Measurements from ENCODE around the gene SOD3. TPM values are rescaled to one million over a fixed set of nuclear protein-coding genes. Genes with fewer than 3 reads are reported as not detected.

SOD3 gene
- total RNA-seq, 2 donors from 2014 or later: 94.9 to 300 TPM

DNA sequence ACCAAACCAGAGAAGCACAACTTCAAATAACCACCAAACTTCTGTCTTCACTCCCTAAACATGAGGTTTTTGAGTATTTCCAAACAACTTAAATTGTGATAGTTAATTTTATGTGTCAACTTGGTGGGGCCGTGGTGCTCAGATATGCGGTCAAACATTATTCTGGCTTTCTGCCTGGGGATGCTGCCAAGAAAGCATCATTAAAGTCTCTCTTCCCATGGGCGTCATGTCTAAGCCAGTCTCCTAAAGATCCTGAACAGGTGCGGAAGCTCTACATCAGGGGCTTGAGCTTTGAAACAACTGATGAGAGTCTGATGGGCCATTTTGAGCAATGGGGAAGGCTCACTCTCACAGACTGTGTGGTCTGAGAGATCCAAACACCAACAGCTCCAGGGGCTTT lies 24.1 kb upstream of the SOD3 start:
- no peak overlapping the region for H3K27ac ChIP-seq
- H3K36me3 ChIP-seq: no peaks in the 10 kb centered on the region

DNA sequence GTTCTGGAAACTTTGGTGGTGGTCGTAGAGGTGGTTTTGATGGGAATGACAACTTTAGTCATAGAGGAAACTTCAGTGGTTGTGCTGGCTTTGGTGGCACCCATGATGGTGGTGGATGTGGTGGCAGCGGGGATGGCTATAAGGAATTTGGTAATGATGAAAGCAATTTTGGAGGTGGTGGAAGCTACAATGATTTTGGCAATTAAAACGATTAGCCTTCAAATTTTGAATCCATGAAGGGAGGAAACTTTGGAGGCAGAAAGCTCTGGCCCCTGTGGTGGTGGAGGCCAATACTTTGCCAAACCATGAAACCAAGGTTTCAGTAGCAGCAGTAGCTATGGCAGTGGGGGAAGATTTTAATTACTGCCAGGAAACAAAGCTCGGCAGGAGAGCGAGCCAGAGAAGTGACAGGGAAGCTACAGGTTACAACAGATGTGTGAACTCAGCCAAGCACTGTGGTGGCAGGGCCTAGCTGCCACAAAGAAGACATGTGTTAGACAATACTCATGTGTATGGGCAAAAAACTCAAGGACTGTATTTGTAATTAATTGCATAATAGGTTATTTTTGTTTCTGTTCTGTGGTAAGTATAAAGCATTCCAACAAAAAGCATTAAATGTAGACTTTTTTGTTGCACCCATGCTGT lies 23.2 kb upstream of the SOD3 start:
- Histone ChIP-seq H3K27ac (no peak overlapping the region), H3K27me3 (no peaks in the 10 kb centered on the region), H3K4me3 (no peak overlapping the region), H3K9me3 (no peaks in the 10 kb centered on the region), H3K36me3 (no peaks in the 10 kb centered on the region), H3K4me1 (no peaks in the 10 kb centered on the region)
- DNase-seq (ENCODE audit: low spot score): no peak
- TF ChIP-seq, protein P1, sequence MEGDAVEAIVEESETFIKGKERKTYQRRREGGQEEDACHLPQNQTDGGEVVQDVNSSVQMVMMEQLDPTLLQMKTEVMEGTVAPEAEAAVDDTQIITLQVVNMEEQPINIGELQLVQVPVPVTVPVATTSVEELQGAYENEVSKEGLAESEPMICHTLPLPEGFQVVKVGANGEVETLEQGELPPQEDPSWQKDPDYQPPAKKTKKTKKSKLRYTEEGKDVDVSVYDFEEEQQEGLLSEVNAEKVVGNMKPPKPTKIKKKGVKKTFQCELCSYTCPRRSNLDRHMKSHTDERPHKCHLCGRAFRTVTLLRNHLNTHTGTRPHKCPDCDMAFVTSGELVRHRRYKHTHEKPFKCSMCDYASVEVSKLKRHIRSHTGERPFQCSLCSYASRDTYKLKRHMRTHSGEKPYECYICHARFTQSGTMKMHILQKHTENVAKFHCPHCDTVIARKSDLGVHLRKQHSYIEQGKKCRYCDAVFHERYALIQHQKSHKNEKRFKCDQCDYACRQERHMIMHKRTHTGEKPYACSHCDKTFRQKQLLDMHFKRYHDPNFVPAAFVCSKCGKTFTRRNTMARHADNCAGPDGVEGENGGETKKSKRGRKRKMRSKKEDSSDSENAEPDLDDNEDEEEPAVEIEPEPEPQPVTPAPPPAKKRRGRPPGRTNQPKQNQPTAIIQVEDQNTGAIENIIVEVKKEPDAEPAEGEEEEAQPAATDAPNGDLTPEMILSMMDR (IDR thresholded peaks at IDR 0.05): no peak

More for the DNA sequence above, 24.1 kb upstream of the SOD3 start:
- Histone ChIP-seq H3K9me3 (no peaks in the 10 kb centered on the region), H3K27me3 (no peaks in the 10 kb centered on the region), H3K4me3 (no peak overlapping the region), H3K4me1 (no peaks in the 10 kb centered on the region)
- DNase-seq (ENCODE audit: low spot score): no peak
- TF ChIP-seq, protein P1 (IDR thresholded peaks at IDR 0.05): no peak

DNA sequence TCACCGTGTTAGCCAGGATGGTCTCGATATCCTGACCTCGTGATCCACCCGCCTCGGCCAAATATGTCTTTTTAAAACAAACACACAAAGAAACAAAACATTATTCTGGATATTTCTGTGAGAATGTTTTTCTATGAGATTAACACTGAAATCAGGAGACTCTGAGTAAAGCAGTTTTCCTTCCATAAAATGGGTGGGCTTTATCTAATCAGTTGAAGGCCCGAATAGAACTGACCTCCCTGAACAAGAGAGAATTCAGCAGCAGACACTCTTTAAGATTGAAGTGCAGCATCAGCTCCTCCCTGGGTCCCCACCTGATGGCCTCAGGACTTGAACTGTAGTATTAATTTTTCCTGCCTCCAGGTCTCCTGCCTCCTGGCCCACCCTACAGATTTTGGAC lies 22.4 kb upstream of the SOD3 start:
- Histone ChIP-seq H3K4me1 (no peaks in the 10 kb centered on the region), H3K9me3 (no peaks in the 10 kb centered on the region), H3K36me3 (no peaks in the 10 kb centered on the region), H3K4me3 (no peak overlapping the region), H3K27me3 (no peaks in the 10 kb centered on the region), H3K27ac (no peak overlapping the region)
- no peak for DNase-seq (ENCODE audit: low spot score)
- TF ChIP-seq, protein P1 (IDR thresholded peaks at IDR 0.05): no peak

DNA sequence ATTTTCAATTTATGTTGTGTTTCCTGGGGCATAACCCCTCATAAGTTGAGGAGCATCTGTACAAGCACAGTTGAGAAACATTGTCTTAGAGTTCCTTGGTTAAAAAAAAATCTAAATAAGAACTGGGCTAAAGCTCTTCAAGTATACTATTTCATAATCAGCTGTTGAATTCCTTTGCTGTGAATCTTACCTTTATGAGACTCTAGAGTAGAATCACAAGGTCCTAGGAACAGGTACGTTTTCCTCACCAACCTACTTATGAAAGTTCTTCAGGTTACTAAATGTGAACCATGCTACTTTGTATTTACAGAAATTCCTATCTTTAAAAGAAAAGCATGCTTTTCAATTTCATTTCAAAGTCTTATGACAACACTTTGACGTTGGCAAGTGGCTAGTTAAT lies 20.9 kb upstream of the SOD3 start:
- H3K9me3 ChIP-seq: no peaks in the 10 kb centered on the region
- no peaks in the 10 kb centered on the region for H3K27me3 ChIP-seq
- H3K27ac ChIP-seq: no peak overlapping the region
- TF ChIP-seq, protein P1 (IDR thresholded peaks at IDR 0.05): no peak
- no peaks in the 10 kb centered on the region for H3K36me3 ChIP-seq
- H3K4me3 ChIP-seq: no peak overlapping the region
- peaks cover 0 to 5% of the 10 kb centered on the region in 2 donors for H3K4me1 ChIP-seq
- no peak for DNase-seq (ENCODE audit: low spot score)

DNA sequence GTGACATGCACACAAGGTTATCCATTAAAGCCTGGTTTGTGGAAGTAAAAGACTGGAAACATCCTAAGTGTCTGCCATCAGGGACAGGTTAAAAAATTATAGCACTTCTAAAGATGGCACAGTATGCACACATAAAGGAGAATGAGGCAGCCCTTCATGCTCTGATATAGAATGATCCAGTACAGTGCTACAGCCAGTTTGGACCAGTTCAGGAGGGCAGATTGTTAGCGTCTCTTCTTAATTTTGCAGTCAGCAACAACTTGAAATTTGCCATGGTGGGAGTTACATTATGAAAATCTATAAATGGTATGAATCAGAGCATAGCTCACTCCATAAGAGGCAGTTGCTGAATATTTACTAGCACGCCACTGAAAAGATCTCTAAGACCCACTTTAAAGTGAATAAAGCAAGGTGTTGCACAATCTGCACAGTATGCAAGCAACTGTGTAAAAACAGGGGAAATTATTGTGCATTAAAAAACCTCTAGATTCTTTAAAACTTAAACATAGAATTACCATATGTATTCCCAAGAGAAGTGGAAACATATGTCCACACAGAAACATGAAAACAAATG lies 20.3 kb upstream of the SOD3 start:
- H3K36me3 ChIP-seq: no peaks in the 10 kb centered on the region
- H3K4me3 ChIP-seq: no peak overlapping the region
- no peaks in the 10 kb centered on the region for H3K9me3 ChIP-seq
- H3K27ac ChIP-seq: no peak overlapping the region
- TF ChIP-seq, protein P1 (IDR thresholded peaks at IDR 0.05): no peak
- H3K4me1 ChIP-seq: peaks cover 0 to 5% of the 10 kb centered on the region in 2 donors
- DNase-seq (ENCODE audit: low spot score): no peak
- no peaks in the 10 kb centered on the region for H3K27me3 ChIP-seq

DNA sequence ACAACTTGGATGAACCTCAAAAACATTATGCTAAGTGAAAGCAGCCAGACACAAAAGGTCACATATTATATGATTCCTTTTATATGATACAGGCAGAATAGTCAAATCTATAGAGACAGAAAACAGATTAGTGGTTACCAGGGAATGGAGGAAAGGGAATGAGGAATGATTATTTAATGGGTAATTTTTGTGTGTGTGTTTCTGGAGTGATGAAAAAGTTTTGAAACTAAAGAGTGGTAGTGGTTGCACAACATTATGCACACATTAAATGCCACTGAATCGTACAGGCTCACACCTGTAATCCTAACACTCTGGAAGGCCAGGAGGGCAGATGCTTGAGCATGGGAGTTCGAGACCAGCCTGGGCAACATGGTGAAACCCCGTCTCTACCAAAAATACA lies 19.6 kb upstream of the SOD3 start:
- TF ChIP-seq, protein P1 (IDR thresholded peaks at IDR 0.05): no peak
- no peaks in the 10 kb centered on the region for H3K36me3 ChIP-seq
- no peaks in the 10 kb centered on the region for H3K27me3 ChIP-seq
- H3K27ac ChIP-seq: no peak overlapping the region
- no peak overlapping the region for H3K4me3 ChIP-seq
- no peaks in the 10 kb centered on the region for H3K9me3 ChIP-seq
- H3K4me1 ChIP-seq: peaks cover 0 to 5% of the 10 kb centered on the region in 2 donors
- no peak for DNase-seq (ENCODE audit: low spot score)
